ENCODE results near the gene TBPL1. TPM values are rescaled to one million over a fixed set of nuclear protein-coding genes. Genes with fewer than 3 reads are reported as not detected.

Gene TBPL1
- polyA plus RNA-seq, 3 donors, result 47.2 to 54.6 (median 48.9) TPM

DNA sequence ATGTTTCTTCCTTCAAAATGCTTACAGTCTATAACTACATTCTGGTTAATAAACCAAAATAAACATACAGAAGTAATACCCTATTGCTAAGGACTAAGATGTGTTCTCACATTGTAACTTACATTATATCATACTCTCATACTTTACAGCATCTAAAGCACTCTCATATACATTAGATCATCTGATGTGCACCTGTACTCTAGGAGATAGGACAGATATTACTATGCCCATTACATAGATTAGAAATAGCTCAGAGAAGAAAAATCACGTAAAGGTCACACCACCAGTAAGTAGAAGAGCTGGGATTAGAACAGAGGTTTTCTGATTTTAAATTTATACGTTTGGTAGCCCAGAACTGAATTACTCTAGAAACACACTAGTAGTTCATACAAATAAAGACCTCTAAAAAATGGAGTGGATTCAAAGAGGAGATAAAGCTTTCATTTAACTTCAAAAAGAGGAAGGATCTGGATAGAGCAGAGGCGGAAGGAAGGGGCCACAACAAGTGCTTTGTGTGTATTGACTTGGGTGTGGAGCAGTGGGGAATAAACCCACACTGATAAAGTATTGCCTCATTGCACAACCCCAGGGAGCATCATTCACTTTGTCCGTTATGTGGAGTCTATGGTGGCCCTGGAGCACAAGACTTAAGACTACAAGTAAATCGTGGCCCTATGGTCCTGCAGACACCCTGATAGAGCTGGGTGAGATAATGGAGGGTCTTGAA, 68.5 kb downstream of the TBPL1 start:
- DNase-seq (ENCODE audit: extremely low read depth in 1 of 11, low read depth in 9 of 11, low spot score in 4 of 11), result no peak

GRCh38 chr6:134022650-134023049, 69.6 kb downstream of the TBPL1 start:
- no peak for DNase-seq (ENCODE audit: extremely low read depth in 1 of 11, low read depth in 9 of 11, low spot score in 4 of 11)

DNA sequence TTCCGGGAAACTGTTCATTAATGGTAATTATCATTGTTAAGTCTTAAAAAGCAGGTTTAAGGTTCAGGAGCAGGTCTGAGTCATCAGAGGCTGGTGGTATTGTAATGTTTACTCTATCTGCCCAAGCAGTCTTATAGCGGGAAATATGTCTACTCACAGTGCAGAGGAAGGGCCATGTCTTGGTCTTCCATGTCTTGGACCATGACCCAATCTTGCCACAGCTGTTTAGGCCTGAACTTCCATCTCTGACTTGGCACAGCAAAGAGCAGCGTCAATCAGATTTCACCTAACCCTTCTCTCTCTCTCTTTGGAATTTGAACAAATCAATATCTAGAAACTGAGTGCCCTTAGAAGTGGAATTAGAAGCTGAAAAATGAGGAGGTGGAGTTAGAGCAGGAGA, 73.6 kb downstream of the TBPL1 start:
- DNase-seq (ENCODE audit: extremely low read depth in 1 of 11, low read depth in 9 of 11, low spot score in 4 of 11), result no peak

GRCh38 chr6:134028438-134028837, 75.4 kb downstream of the TBPL1 start:
- DNase-seq (ENCODE audit: extremely low read depth in 1 of 11, low read depth in 9 of 11, low spot score in 4 of 11), result no peak

GRCh38 chr6:134029495-134030455, 76.8 kb downstream of the TBPL1 start:
- no peak for DNase-seq (ENCODE audit: extremely low read depth in 1 of 11, low read depth in 9 of 11, low spot score in 4 of 11)

- DNase-seq (ENCODE audit: extremely low read depth in 1 of 11, low read depth in 9 of 11, low spot score in 4 of 11), result no peak
These were observed 78.8 kb downstream of the TBPL1 start for GRCh38 chr6:134031696-134032255.

GRCh38 chr6:134034478-134034877, 81.5 kb downstream of the TBPL1 start:
- no peak for DNase-seq (ENCODE audit: extremely low read depth in 1 of 11, low read depth in 9 of 11, low spot score in 4 of 11)

DNA sequence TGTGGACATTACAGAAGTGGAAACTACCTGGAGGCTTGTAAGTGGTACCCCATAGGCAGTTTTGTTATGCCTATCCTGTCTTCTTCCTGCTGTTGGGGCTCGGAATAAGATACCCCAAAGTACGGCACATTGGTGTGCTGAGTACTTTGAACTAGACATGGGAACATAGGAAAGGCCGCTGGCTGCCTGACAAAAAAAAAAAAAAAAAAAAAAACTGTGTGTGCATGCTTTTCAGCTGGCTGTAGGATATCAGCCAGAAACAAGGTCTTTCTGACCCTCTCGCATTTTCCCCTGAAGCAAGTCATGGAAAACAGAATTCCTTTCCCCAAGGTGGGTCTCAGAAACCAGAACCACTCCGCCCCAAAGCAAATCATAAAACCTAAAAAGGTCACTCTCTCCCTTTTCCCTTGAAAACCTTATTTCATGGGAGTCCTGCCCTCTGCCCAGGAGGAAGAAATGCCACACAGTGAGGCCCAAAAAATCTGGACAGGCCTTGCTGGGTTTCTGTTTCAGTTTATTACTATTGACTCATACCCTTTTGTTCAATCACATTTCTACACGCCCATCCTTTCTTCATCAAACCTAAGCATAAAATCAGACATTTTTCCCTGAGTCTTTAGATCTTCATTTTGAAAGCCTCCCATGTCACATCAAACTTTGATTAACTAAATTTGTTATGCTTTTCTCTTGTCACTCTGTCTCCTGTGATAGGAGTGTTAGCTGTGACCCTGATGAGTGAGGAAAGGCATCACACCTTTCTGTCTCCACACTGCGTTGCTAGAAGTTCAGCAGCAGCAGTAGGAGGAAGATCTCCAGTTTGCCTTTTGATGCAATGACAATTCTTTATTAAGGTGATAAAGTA, 82.2 kb downstream of the TBPL1 start:
- no peak for DNase-seq (ENCODE audit: extremely low read depth in 1 of 11, low read depth in 9 of 11, low spot score in 4 of 11)

DNA sequence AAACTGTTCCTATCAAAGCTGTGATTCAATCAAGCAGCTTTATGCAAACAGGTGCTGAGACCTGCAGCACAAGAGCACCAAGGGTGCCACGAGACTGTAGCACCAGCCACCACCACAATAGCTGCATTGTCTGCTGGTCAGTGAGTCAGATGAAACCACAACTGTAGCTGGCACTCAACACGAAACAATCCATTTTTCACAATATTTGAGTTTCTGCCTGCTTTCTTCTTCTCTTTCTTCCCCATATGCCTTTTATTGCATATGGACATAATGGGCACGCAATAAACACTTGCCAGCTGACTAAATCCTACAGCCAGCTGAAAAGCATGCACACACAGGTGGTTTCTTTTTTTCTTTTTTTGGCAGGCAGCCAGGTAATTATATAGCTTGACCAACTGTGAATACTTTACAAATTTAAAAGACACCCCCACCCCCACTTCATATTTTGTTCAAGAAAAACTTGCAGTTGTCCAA, 82.8 kb downstream of the TBPL1 start:
- no peak for DNase-seq (ENCODE audit: extremely low read depth in 1 of 11, low read depth in 9 of 11, low spot score in 4 of 11)

DNA sequence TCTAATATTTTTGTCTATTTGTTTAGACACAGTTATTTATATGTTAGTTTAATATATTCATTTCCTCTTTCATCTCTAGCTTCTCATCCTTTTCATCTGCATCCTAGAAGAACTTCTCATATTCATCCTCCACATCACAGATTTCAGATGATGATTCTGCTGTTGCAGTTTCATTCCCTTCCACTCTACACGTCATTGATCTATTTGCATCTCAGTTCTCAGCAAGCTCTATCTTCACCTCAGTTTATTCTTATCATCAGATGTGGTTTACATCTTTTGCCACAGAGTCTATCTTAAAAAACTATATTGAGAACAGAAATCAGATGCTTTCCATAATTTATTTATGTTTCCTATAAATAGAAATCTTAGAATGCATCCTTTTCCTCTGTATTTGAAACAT, 86.1 kb downstream of the TBPL1 start:
- no peak for DNase-seq (ENCODE audit: extremely low read depth in 1 of 11, low read depth in 9 of 11, low spot score in 4 of 11)

Other genes with a start within 250 kb of the TBPL1 start
- 100 to 1,000 TPM; 173 to 220 (median 183) TPM for gene TCF21, start 64.1 kb upstream of the TBPL1 start, polyA plus RNA-seq (ENCODE audit: insufficient read length in 3 of 3)
- 1 to 10 TPM; 3.4 to 4.2 (median 3.6) TPM for gene SLC2A12, start 99.4 kb downstream of the TBPL1 start, polyA plus RNA-seq (ENCODE audit: insufficient read length in 3 of 3)

Measured in renal cortex interstitium (tissue), 11 donors.